ENCODE results near the gene FBXW5. TPM values are rescaled to one million over a fixed set of nuclear protein-coding genes. Genes with fewer than 3 reads are reported as not detected.

Gene FBXW5
- total RNA-seq, 1 experiment from 2014 or later, result 62.2 TPM

DNA sequence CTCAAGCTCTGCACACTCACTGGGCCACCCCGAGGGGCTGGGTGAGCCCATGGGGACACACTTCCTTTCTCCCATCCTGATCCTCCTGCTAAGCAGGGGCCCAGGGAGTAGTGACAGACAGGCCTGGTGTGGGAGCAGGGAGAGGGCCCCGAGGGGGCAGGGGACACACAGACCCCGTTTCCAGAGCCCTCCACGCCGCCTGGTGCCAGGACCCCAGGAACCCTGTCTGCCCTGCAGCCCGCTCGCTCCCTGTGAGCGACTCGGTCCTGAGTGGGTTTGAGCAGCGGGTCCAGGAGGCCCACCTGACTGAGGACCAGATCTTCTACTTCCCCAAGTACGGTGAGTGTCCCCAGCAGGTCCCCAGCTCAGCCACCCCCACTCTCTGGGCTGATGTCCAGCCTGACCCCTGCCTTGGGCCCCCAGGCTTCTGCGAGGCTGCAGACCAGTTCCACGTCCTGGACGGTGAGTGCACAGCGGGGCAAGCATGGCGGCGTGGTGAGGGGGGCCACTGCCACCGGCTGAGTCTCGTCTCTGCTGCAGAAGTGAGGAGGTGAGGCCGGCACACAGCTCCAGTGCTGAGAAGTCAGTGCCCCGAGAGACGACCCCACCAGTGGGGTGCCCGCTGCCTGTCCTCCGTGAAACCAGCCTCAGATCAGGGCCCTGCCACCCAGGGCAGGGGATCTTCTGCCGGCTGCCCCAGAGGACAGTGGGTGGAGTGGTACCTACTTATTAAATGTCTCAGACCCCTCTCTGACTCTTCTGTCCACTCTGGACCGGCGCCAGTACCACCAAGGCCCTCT, 1.9 kb upstream of the FBXW5 start:
- Histone ChIP-seq H2BK20ac (ENCODE audit: low read depth, low read length, poor library complexity, severe bottlenecking) (no peak overlapping the region), H3K23me2 (ENCODE audit: insufficient read length, low read depth, low read length, poor library complexity, severe bottlenecking) (peaks cover 8% of the 10 kb centered on the region), H3K56ac (ENCODE audit: insufficient read length, low read depth, low read length) (no peak overlapping the region), H3T11ph (ENCODE audit: low read length) (no peak overlapping the region), H3K9me3 (ENCODE audit: control insufficient read depth, low read depth, low read length) (no peaks in the 10 kb centered on the region), H3K27ac (ENCODE audit: insufficient read length, low read depth, low read length) (no peak overlapping the region), H2BK12ac (ENCODE audit: insufficient read length, low read depth, low read length) (no peak overlapping the region), H4K5ac (ENCODE audit: insufficient read length, low read depth, low read length) (no peak overlapping the region), H2AK5ac (ENCODE audit: insufficient read length, low read length) (no peak overlapping the region), H4K20me1 (ENCODE audit: control insufficient read depth, insufficient read depth, insufficient read length) (no peaks in the 10 kb centered on the region), H3K9ac (ENCODE audit: extremely low read depth, insufficient read length, low read length) (no peak overlapping the region), H2BK15ac (ENCODE audit: low read depth, low read length) (no peak overlapping the region), H4K8ac (replicated peaks; ENCODE audit: insufficient read length, low read depth, low read length) (no peak overlapping the region), H2BK5ac (ENCODE audit: insufficient read length, low read length) (no peak overlapping the region), H3K4ac (ENCODE audit: low read depth, low read length) (no peak overlapping the region), H3K4me1 (ENCODE audit: insufficient read depth, low read length) (no peaks in the 10 kb centered on the region), H2BK120ac (ENCODE audit: low read depth, low read length, poor library complexity, severe bottlenecking) (no peak overlapping the region), H3K79me2 (ENCODE audit: insufficient read depth, low read length) (no peaks in the 10 kb centered on the region), H3K27me3 (ENCODE audit: insufficient read depth, low read length) (no peaks in the 10 kb centered on the region), H3K14ac (ENCODE audit: insufficient read depth, low read length) (no peak overlapping the region), H3K79me1 (ENCODE audit: insufficient read depth, low read depth, low read length, poor library complexity, severe bottlenecking) (no peaks in the 10 kb centered on the region), H3K23ac (ENCODE audit: insufficient read length, low read depth, low read length) (no peak overlapping the region), H4K91ac (ENCODE audit: insufficient read length, low read depth, low read length) (no peak overlapping the region), H2AFZ (ENCODE audit: low read length) (no peak overlapping the region), H3K4me2 (ENCODE audit: insufficient read depth, insufficient read length, low read length) (no peak overlapping the region), H3K18ac (ENCODE audit: insufficient read length, low read depth, low read length) (no peak overlapping the region)
- WGBS (ENCODE audit: extremely low coverage, insufficient read length, low lambda C conversion rate), result no CpG with 5 or more reads among the region's 27 CpGs
- no peaks in the 10 kb centered on the region for H3K27me3 Mint-ChIP-seq (ENCODE audit: low read depth)
- DNase-seq, result no peak
- H3K4me1 Mint-ChIP-seq, result peaks cover 10 to 18% of the 10 kb centered on the region in 2 experiments
- no peak overlapping the region for H3K4me3 Mint-ChIP-seq
- TF ChIP-seq CTCF (conservative IDR thresholded peaks at IDR 0.05), result no peak
- H3K9me3 Mint-ChIP-seq, result no peaks in the 10 kb centered on the region
- H3K36me3 Mint-ChIP-seq (ENCODE audit: insufficient read depth in 1 of 3, low read depth in 3 of 3), result peaks cover 2 to 14% (median 13%) of the 10 kb centered on the region in 3 experiments; a peak in 5 of 7 replicates
- no peak overlapping the region for H3K27ac Mint-ChIP-seq
